GM23248 (cell line): ENCODE data around the gene REXO1. TPM values are rescaled to one million over a fixed set of nuclear protein-coding genes. Genes with fewer than 3 reads are reported as not detected.

Experiments
- DNase-seq: peaks from one replicate; pipeline ENCODE4 v3.0.0-alpha.2; 2015
- H2AFZ ChIP-seq: fragments of 200-600 bp; sonication (generic); 2 replicates; pipeline ENCODE4 v1.6.1; 2016; ENCODE audit warnings: antibody characterized with exemption
- H3F3A ChIP-seq: fragments of 200-600 bp; sonication (generic); 2 replicates; pipeline ENCODE4 v1.6.1; 2016; ENCODE audit warnings: mild to moderate bottlenecking, antibody characterized with exemption, mixed run types; ENCODE audit not compliant: insufficient read depth
- H3K27ac ChIP-seq: fragments of 200-600 bp; sonication (generic); 2 replicates; pipeline ENCODE4 v1.5.1; 2016; ENCODE audit warnings: mild to moderate bottlenecking
- H3K27me3 ChIP-seq: fragments of 200-600 bp; sonication (generic); replicated peaks from 2 replicates; pipeline ENCODE4 v1.6.1; 2016; ENCODE audit warnings: mild to moderate bottlenecking; ENCODE audit not compliant: insufficient read depth
- H3K36me3 ChIP-seq: fragments of 200-600 bp; sonication (generic); 2 replicates; pipeline ENCODE4 v1.6.1; 2016; ENCODE audit warnings: low read depth, mild to moderate bottlenecking
- H3K4me1 ChIP-seq: fragments of 200-600 bp; sonication (generic); 2 replicates; pipeline ENCODE4 v1.6.1; 2016; ENCODE audit warnings: mild to moderate bottlenecking; ENCODE audit not compliant: insufficient read depth
- H3K4me2 ChIP-seq: fragments of 200-600 bp; sonication (generic); one replicate; pipeline ENCODE4 v1.6.1; 2016; ENCODE audit warnings: mild to moderate bottlenecking; ENCODE audit not compliant: unreplicated experiment
- H3K4me3 ChIP-seq: fragments of 200-600 bp; sonication (generic); 2 replicates; pipeline ENCODE4 v1.5.1; 2016; ENCODE audit warnings: mild to moderate bottlenecking
- H3K79me2 ChIP-seq: fragments of 200-600 bp; sonication (generic); 2 replicates; pipeline ENCODE4 v1.6.1; 2016; ENCODE audit warnings: mild to moderate bottlenecking; ENCODE audit not compliant: insufficient read depth
- H3K9ac ChIP-seq: fragments of 200-600 bp; sonication (generic); 2 replicates; pipeline ENCODE4 v1.6.1; 2016; ENCODE audit warnings: mild to moderate bottlenecking
- H3K9me2 ChIP-seq: fragments of 200-600 bp; sonication (generic); 2 replicates; pipeline ENCODE4 v1.6.1; 2016; ENCODE audit warnings: mixed run types, mild to moderate bottlenecking, moderate library complexity; ENCODE audit not compliant: insufficient read depth
- H3K9me3 ChIP-seq: fragments of 200-600 bp; sonication (generic); one replicate; pipeline ENCODE4 v1.6.1; 2017; ENCODE audit warnings: low read depth
- H4K20me1 ChIP-seq: fragments of 200-600 bp; sonication (generic); 2 replicates; pipeline ENCODE4 v1.6.0; 2016; ENCODE audit not compliant: insufficient read depth
- EZH2 ChIP-seq: fragments of 200-600 bp; sonication (generic); IDR thresholded peaks from 2 replicates; pipeline ENCODE4 v1.6.1; 2018; ENCODE audit warnings: antibody characterized with exemption, mild to moderate bottlenecking; ENCODE audit not compliant: insufficient read depth, poor library complexity, severe bottlenecking
- EZH2phosphoT487 ChIP-seq: fragments of 200-600 bp; sonication (generic); IDR thresholded peaks from 2 replicates; pipeline ENCODE4 v1.6.1; 2018; ENCODE audit warnings: antibody characterized with exemption, moderate library complexity, mild to moderate bottlenecking, low read depth; ENCODE audit not compliant: insufficient read depth
- WGBS, 2 experiments: methylation state at CpG; one replicate each; pipeline ENCODE4 v1.1.6; 2015 to 2017; ENCODE audit warnings: low lambda C conversion rate in 2 of 2, low coverage in 1 of 2; ENCODE audit errors: missing lambda C conversion rate in 2 of 2; 5-methylcytosine and 5-hydroxymethylcytosine counted together
- in situ Hi-C: fragments of 300-500 bp; cut with MboI; formaldehyde crosslinking; loops from 2 replicates; pipeline ENCODE4 v1.15.0; 2020
- polyA plus RNA-seq: library from polyadenylated mRNA; unstranded; fragments of >200 nt; fragmentation: Nextera tagmentation; extraction: Ambion mirVana; gene quantifications from 2 replicates; pipeline ENCODE4 v1.2.1, GENCODE V29; 2016
- total RNA-seq: library from RNA; depleted of rRNA; stranded (reverse); fragments of >200 nt; shearing (Covaris generic); gene quantifications from 2 replicates; pipeline ENCODE4 v1.2.3, GENCODE V29; 2014

REXO1 gene
- total and polyA plus RNA-seq, 2 experiments from 2014 or later, result 4.9 to 5.2 TPM

GRCh38 chr19:1859331-1859781 lies 11.1 kb upstream of the REXO1 start:
- H3F3A ChIP-seq, result peaks cover 9% of the 10 kb centered on the region; the same call in 1 of the 2 replicates
- H3K4me2 ChIP-seq, result peak overlapping the region; percentile 87
- DNase-seq, result no peak
- H3K9ac ChIP-seq, result peak overlapping the region; percentile 90
- in situ Hi-C loops, result no loop called here
- H3K27ac ChIP-seq, result peak overlapping the region; percentile 72
- no peaks in the 10 kb centered on the region for H3K9me2 ChIP-seq
- WGBS, 2 experiments, result 62 to 66% methylated on average over 9 to 18 of the region's 18 CpGs
- peaks cover 81% of the 10 kb centered on the region for H3K79me2 ChIP-seq
- no peaks in the 10 kb centered on the region for H3K27me3 ChIP-seq
- no peak overlapping the region for H2AFZ ChIP-seq
- no peaks in the 10 kb centered on the region for H3K36me3 ChIP-seq
- H3K9me3 ChIP-seq, result no peaks in the 10 kb centered on the region
- no peaks in the 10 kb centered on the region for H4K20me1 ChIP-seq
- H3K4me3 ChIP-seq, result peak overlapping the region; percentile 91
- H3K4me1 ChIP-seq, result peaks cover 37% of the 10 kb centered on the region
- no peak for TF ChIP-seq EZH2
- no peak for TF ChIP-seq EZH2phosphoT487

GRCh38 chr19:1858412-1859081 lies 10.3 kb upstream of the REXO1 start:
- H3K9ac ChIP-seq, result no peak overlapping the region
- in situ Hi-C loops, result no loop called here
- no peaks in the 10 kb centered on the region for H3K9me2 ChIP-seq
- no peak overlapping the region for H2AFZ ChIP-seq
- H4K20me1 ChIP-seq, result no peaks in the 10 kb centered on the region
- no peak for TF ChIP-seq EZH2phosphoT487
- no peak for TF ChIP-seq EZH2
- H3K27me3 ChIP-seq, result no peaks in the 10 kb centered on the region
- no peaks in the 10 kb centered on the region for H3K36me3 ChIP-seq
- peaks cover 39% of the 10 kb centered on the region for H3K4me1 ChIP-seq
- 69 to 71% methylated on average over 9 to 10 of the region's 10 CpGs for WGBS, 2 experiments
- H3K9me3 ChIP-seq, result no peaks in the 10 kb centered on the region
- no peak overlapping the region for H3K4me2 ChIP-seq
- H3K79me2 ChIP-seq, result peaks cover 89% of the 10 kb centered on the region
- H3K4me3 ChIP-seq, result no peak overlapping the region
- H3K27ac ChIP-seq, result no peak overlapping the region
- H3F3A ChIP-seq, result peaks cover 9% of the 10 kb centered on the region; the same call in 1 of the 2 replicates
- DNase-seq, result no peak

- Histone ChIP-seq H3K9me2 (no peaks in the 10 kb centered on the region), H3K9ac (peak overlapping the region; percentile 87), H3K27me3 (no peaks in the 10 kb centered on the region), H3K36me3 (no peaks in the 10 kb centered on the region), H3K4me3 (peak overlapping the region; percentile 66), H3K79me2 (peaks cover 97% of the 10 kb centered on the region), H3F3A (peaks cover 9% of the 10 kb centered on the region; the same call in 1 of the 2 replicates), H3K27ac (peak overlapping the region; percentile 93), H4K20me1 (no peaks in the 10 kb centered on the region), H3K4me1 (peaks cover 39% of the 10 kb centered on the region), H2AFZ (0 out of 2 replicates have a peak overlapping the region, but pooled peaks have one; percentile 2), H3K4me2 (peak overlapping the region; percentile 74), H3K9me3 (no peaks in the 10 kb centered on the region)
- 53 to 88% methylated on average over 5 to 16 of the region's 16 CpGs for WGBS, 2 experiments
- DNase-seq, result no peak
- TF ChIP-seq EZH2phosphoT487 (no peak), EZH2 (no peak)
- in situ Hi-C loops, result no loop called here
Observed at GRCh38 chr19:1857648-1858326, 9.5 kb upstream of the REXO1 start.

GRCh38 chr19:1856698-1857603 lies 8.7 kb upstream of the REXO1 start:
- no peaks in the 10 kb centered on the region for H3K9me2 ChIP-seq
- H2AFZ ChIP-seq, result 0 out of 2 replicates have a peak overlapping the region, but pooled peaks have one; percentile 2
- H3F3A ChIP-seq, result peaks cover 9% of the 10 kb centered on the region; the same call in 1 of the 2 replicates
- TF ChIP-seq EZH2phosphoT487 (no peak), EZH2 (no peak)
- H3K79me2 ChIP-seq, result peaks cover 98% of the 10 kb centered on the region
- H3K4me2 ChIP-seq, result peak overlapping the region; percentile 74
- peak; percentile 96 for DNase-seq
- in situ Hi-C loops, result no loop called here
- H3K36me3 ChIP-seq, result no peaks in the 10 kb centered on the region
- no peaks in the 10 kb centered on the region for H3K27me3 ChIP-seq
- H3K9ac ChIP-seq, result peak overlapping the region; percentile 87
- H3K4me1 ChIP-seq, result peaks cover 39% of the 10 kb centered on the region
- H3K9me3 ChIP-seq, result no peaks in the 10 kb centered on the region
- H4K20me1 ChIP-seq, result no peaks in the 10 kb centered on the region
- WGBS, 2 experiments, result 2 to 4% methylated on average over 57 of the region's 73 CpGs
- peak overlapping the region; percentile 93 for H3K27ac ChIP-seq
- peak overlapping the region; percentile 66 for H3K4me3 ChIP-seq
